ENCODE results near the gene ADAMTS12. TPM values are rescaled to one million over a fixed set of nuclear protein-coding genes. Genes with fewer than 3 reads are reported as not detected.
A peak's percentile ranks its signal among the peaks of the same experiment; 100 is the strongest.

Gene ADAMTS12
- total RNA-seq, 3 donors from 2014 or later, result 0.69 to 2.9 (median 0.72) TPM

- H3K4me1 ChIP-seq (ENCODE audit: low read depth), result no peaks in the 10 kb centered on the region
- no peak for ATAC-seq
- intact Hi-C loops (cut with DNase I, micrococcal nuclease), result no loop called here
- DNase-seq, result no peak
- H3K36me3 ChIP-seq (ENCODE audit: low read depth), result no peaks in the 10 kb centered on the region
- TF ChIP-seq CTCF (IDR thresholded peaks at IDR 0.05), result no peak
- no peaks in the 10 kb centered on the region for H3K9me3 ChIP-seq
- H3K4me3 ChIP-seq, result no peak overlapping the region
These were observed 312.0 kb downstream of the ADAMTS12 start for GRCh38 chr5:33579789-33580188.

GRCh38 chr5:33579152-33579551, 312.6 kb downstream of the ADAMTS12 start:
- TF ChIP-seq CTCF (IDR thresholded peaks at IDR 0.05), result no peak
- H3K4me3 ChIP-seq, result no peak overlapping the region
- DNase-seq (no peak), ATAC-seq (no peak)
- intact Hi-C loops (cut with DNase I, micrococcal nuclease), result no loop called here
- no peaks in the 10 kb centered on the region for H3K4me1 ChIP-seq (ENCODE audit: low read depth)
- H3K36me3 ChIP-seq (ENCODE audit: low read depth), result no peaks in the 10 kb centered on the region
- no peaks in the 10 kb centered on the region for H3K9me3 ChIP-seq

GRCh38 chr5:33576726-33577590, 314.8 kb downstream of the ADAMTS12 start:
- ATAC-seq, result no peak
- Histone ChIP-seq H3K4me1 (ENCODE audit: low read depth) (no peaks in the 10 kb centered on the region), H3K4me3 (no peak overlapping the region), H3K9me3 (no peaks in the 10 kb centered on the region), H3K36me3 (ENCODE audit: low read depth) (no peaks in the 10 kb centered on the region)
- no peak for DNase-seq
- TF ChIP-seq CTCF (IDR thresholded peaks at IDR 0.05), result no peak
- intact Hi-C loops (cut with DNase I, micrococcal nuclease), result no loop called here

GRCh38 chr5:33565324-33565723, 326.5 kb downstream of the ADAMTS12 start:
- no peak for ATAC-seq
- DNase-seq, result peak in 1 of 3 donors; percentile 13
- H3K4me1 ChIP-seq (ENCODE audit: low read depth), result no peaks in the 10 kb centered on the region
- no peak for TF ChIP-seq CTCF (IDR thresholded peaks at IDR 0.05)
- no peak overlapping the region for H3K4me3 ChIP-seq
- no peaks in the 10 kb centered on the region for H3K36me3 ChIP-seq (ENCODE audit: low read depth)
- H3K9me3 ChIP-seq, result no peaks in the 10 kb centered on the region
- intact Hi-C loops (cut with DNase I, micrococcal nuclease), result no loop called here

GRCh38 chr5:33563983-33564908, 327.5 kb downstream of the ADAMTS12 start:
- H3K4me1 ChIP-seq (ENCODE audit: low read depth), result no peaks in the 10 kb centered on the region
- no peak for ATAC-seq
- intact Hi-C loops (cut with DNase I, micrococcal nuclease), result no loop called here

More at GRCh38 chr5:33563983-33564908, 327.5 kb downstream of the ADAMTS12 start:
- no peaks in the 10 kb centered on the region for H3K9me3 ChIP-seq
- DNase-seq, result no peak
- no peak for TF ChIP-seq CTCF (IDR thresholded peaks at IDR 0.05)
- no peaks in the 10 kb centered on the region for H3K36me3 ChIP-seq (ENCODE audit: low read depth)
- no peak overlapping the region for H3K4me3 ChIP-seq
